Mesenchymal stem cell (in vitro differentiated cells and primary cell): Measurements from ENCODE around the gene PIK3R1.

Source experiments
- DNase-seq: peaks from one replicate; pipeline ENCODE4 v3.0.0-alpha.2; 2013
- H2AFZ ChIP-seq: one replicate; pipeline ENCODE4 v1.6.1; 2013; ENCODE audit warnings: low read depth, mild to moderate bottlenecking, control low read depth, inconsistent platforms, low read length, moderate library complexity
- H2AK5ac ChIP-seq: 2 replicates; pipeline ENCODE4 v1.6.1; 2013; ENCODE audit warnings: low read length, moderate library complexity, mild to moderate bottlenecking, inconsistent platforms; ENCODE audit not compliant: severe bottlenecking
- H2BK120ac ChIP-seq: one replicate; pipeline ENCODE4 v1.6.1; 2013; ENCODE audit warnings: low read depth, mild to moderate bottlenecking, inconsistent platforms, low read length, moderate library complexity
- H2BK12ac ChIP-seq, 2 experiments: one replicate each; pipeline ENCODE4 v1.6.1; 2013; ENCODE audit warnings: inconsistent platforms in 2 of 2, low read length in 2 of 2, mild to moderate bottlenecking in 2 of 2, moderate library complexity in 2 of 2, control low read depth in 1 of 2
- H2BK15ac ChIP-seq: one replicate; pipeline ENCODE4 v1.6.1; 2013; ENCODE audit warnings: mild to moderate bottlenecking, low read depth, inconsistent platforms; ENCODE audit not compliant: poor library complexity, severe bottlenecking
- H2BK5ac ChIP-seq: 2 replicates; pipeline ENCODE4 v1.6.1; 2013; ENCODE audit warnings: low read depth, mild to moderate bottlenecking, low read length, control low read depth, inconsistent platforms; ENCODE audit not compliant: poor library complexity, severe bottlenecking
- H3K14ac ChIP-seq, 2 experiments: one replicate each; pipeline ENCODE4 v1.6.1; 2013; ENCODE audit warnings: inconsistent platforms in 2 of 2, low read length in 2 of 2, control low read depth in 1 of 2, mild to moderate bottlenecking in 1 of 2, moderate library complexity in 1 of 2
- H3K18ac ChIP-seq, 2 experiments: one replicate each; pipeline ENCODE4 v1.6.1; 2013; ENCODE audit warnings: inconsistent platforms in 2 of 2, low read length in 2 of 2, control low read depth in 1 of 2, low read depth in 1 of 2, mild to moderate bottlenecking in 1 of 2
- H3K23ac ChIP-seq, 2 experiments: one replicate each; pipeline ENCODE4 v1.6.1; 2013; ENCODE audit warnings: inconsistent platforms in 2 of 2, low read length in 2 of 2, mild to moderate bottlenecking in 2 of 2, moderate library complexity in 2 of 2, control low read depth in 1 of 2
- H3K27ac ChIP-seq: 2 replicates; pipeline ENCODE4 v1.5.1; 2013; ENCODE audit warnings: mild to moderate bottlenecking, moderate library complexity, low read length, control low read depth, inconsistent platforms; ENCODE audit not compliant: poor library complexity, severe bottlenecking
- H3K27me3 ChIP-seq, 2 experiments: 2 replicates each; pipeline versions ENCODE4 v1.6.1 to v1.7.0; 2013; ENCODE audit warnings: low read length in 2 of 2, mild to moderate bottlenecking in 2 of 2, moderate library complexity in 2 of 2, control low read depth in 1 of 2, inconsistent platforms in 1 of 2; ENCODE audit not compliant: control insufficient read depth in 1 of 2, insufficient read depth in 1 of 2
- H3K36me3 ChIP-seq, 2 experiments: 2 replicates each; pipeline versions ENCODE4 v1.6.1 to v1.7.0; 2013; ENCODE audit warnings: low read length in 2 of 2, control low read depth in 1 of 2, inconsistent platforms in 1 of 2, low read depth in 1 of 2, mild to moderate bottlenecking in 1 of 2; ENCODE audit not compliant: insufficient read depth in 2 of 2, control insufficient read depth in 1 of 2
- H3K4ac ChIP-seq, 2 experiments: one replicate each; pipeline ENCODE4 v1.6.1; 2013; ENCODE audit warnings: inconsistent platforms in 2 of 2, low read length in 2 of 2, mild to moderate bottlenecking in 2 of 2, moderate library complexity in 2 of 2, control low read depth in 1 of 2, low read depth in 1 of 2
- H3K4me1 ChIP-seq: 2 replicates; pipeline ENCODE4 v1.6.1; 2013; ENCODE audit warnings: low read depth, low read length, control low read depth; ENCODE audit not compliant: control insufficient read depth, insufficient read depth
- H3K4me2 ChIP-seq: 2 replicates; pipeline ENCODE4 v1.6.1; 2013; ENCODE audit warnings: low read length, mild to moderate bottlenecking, inconsistent platforms; ENCODE audit not compliant: poor library complexity, severe bottlenecking
- H3K4me3 ChIP-seq, 2 experiments: 2 replicates each; pipeline versions ENCODE4 v1.5.1 to v1.7.0; 2013; ENCODE audit warnings: low read length in 2 of 2, mild to moderate bottlenecking in 2 of 2, control low read depth in 1 of 2, low read depth in 1 of 2; ENCODE audit not compliant: insufficient read depth in 1 of 2
- H3K79me1 ChIP-seq: replicated peaks from 2 replicates; pipeline ENCODE4 v1.6.1; 2013; ENCODE audit warnings: mild to moderate bottlenecking, control low read depth, low read length, inconsistent platforms; ENCODE audit not compliant: poor library complexity, severe bottlenecking
- H3K9ac ChIP-seq: 2 replicates; pipeline ENCODE4 v1.7.0; 2013; ENCODE audit warnings: mild to moderate bottlenecking, low read length, moderate library complexity
- H3K9me3 ChIP-seq: 2 replicates; pipeline ENCODE4 v1.7.0; 2013; ENCODE audit warnings: mild to moderate bottlenecking, low read length; ENCODE audit not compliant: control insufficient read depth
- H4K8ac ChIP-seq: one replicate; pipeline ENCODE4 v1.6.1; 2013; ENCODE audit warnings: inconsistent platforms, mild to moderate bottlenecking, low read length, moderate library complexity
- H4K91ac ChIP-seq: one replicate; pipeline ENCODE4 v1.6.1; 2013; ENCODE audit warnings: mild to moderate bottlenecking, low read length, inconsistent platforms
- WGBS: methylation state at CpG from one replicate; pipeline ENCODE4 v1.1.7; 2013; ENCODE audit warnings: mixed read lengths; 5-methylcytosine and 5-hydroxymethylcytosine counted together

The PIK3R1 gene

GRCh38 chr5:68299575-68299974, 84.0 kb downstream of the PIK3R1 start:
- H2BK15ac ChIP-seq, result no peak overlapping the region
- no peak overlapping the region for H3K4me3 ChIP-seq
- no peak overlapping the region for H3K18ac ChIP-seq
- no peaks in the 10 kb centered on the region for H3K9me3 ChIP-seq
- no peak overlapping the region for H2AFZ ChIP-seq
- H3K14ac ChIP-seq, result no peak overlapping the region
- no peak overlapping the region for H3K9ac ChIP-seq
- no peak overlapping the region for H3K27ac ChIP-seq
- WGBS, result no CpG with 5 or more reads among the region's 3 CpGs
- H3K4me2 ChIP-seq, result no peak overlapping the region
- no peak overlapping the region for H3K4ac ChIP-seq
- no peak overlapping the region for H2BK12ac ChIP-seq
- H3K79me1 ChIP-seq, result no peaks in the 10 kb centered on the region
- H4K8ac ChIP-seq, result no peak overlapping the region
- no peak overlapping the region for H4K91ac ChIP-seq
- H3K36me3 ChIP-seq, result peaks cover 11 to 72% of the 10 kb centered on the region in 2 experiments
- H3K27me3 ChIP-seq, result no peaks in the 10 kb centered on the region
- no peak overlapping the region for H2BK120ac ChIP-seq
- DNase-seq, result no peak
- no peaks in the 10 kb centered on the region for H3K4me1 ChIP-seq
- H2BK5ac ChIP-seq, result no peak overlapping the region
- H2AK5ac ChIP-seq, result no peak overlapping the region
- H3K23ac ChIP-seq, result no peak overlapping the region

GRCh38 chr5:68303038-68303738, 87.6 kb downstream of the PIK3R1 start:
- H4K8ac ChIP-seq, result no peak overlapping the region
- no peak overlapping the region for H3K4me2 ChIP-seq

GRCh38 chr5:68303754-68304420, 88.3 kb downstream of the PIK3R1 start:
- no peak overlapping the region for H3K18ac ChIP-seq
- 94% methylated on average over 3 of the region's 4 CpGs for WGBS

More at GRCh38 chr5:68303038-68303738, 87.6 kb downstream of the PIK3R1 start:
- WGBS, result 64% methylated on average over 2 of the region's 3 CpGs
- Histone ChIP-seq H4K91ac (no peak overlapping the region), H3K18ac (no peak overlapping the region), H3K23ac (no peak overlapping the region), H3K4me3 (no peak overlapping the region), H2BK15ac (peak overlapping the region; percentile 13), H2BK120ac (no peak overlapping the region), H3K79me1 (no peaks in the 10 kb centered on the region), H3K36me3 (peaks cover 0 to 38% of the 10 kb centered on the region in 2 experiments), H3K27ac (no peak overlapping the region), H3K9ac (no peak overlapping the region), H2BK12ac (no peak overlapping the region), H3K27me3 (no peaks in the 10 kb centered on the region), H3K4me1 (peaks cover 2% of the 10 kb centered on the region), H2AK5ac (no peak overlapping the region), H2AFZ (no peak overlapping the region), H3K14ac (no peak overlapping the region), H3K9me3 (no peaks in the 10 kb centered on the region), H3K4ac (no peak overlapping the region), H2BK5ac (no peak overlapping the region)
- peak; percentile 26 for DNase-seq

GRCh38 chr5:68304421-68305052, 89.0 kb downstream of the PIK3R1 start:
- no peak overlapping the region for H3K4ac ChIP-seq
- WGBS, result no CpG with 5 or more reads among the region's 3 CpGs
- no peak overlapping the region for H4K91ac ChIP-seq
- no peak overlapping the region for H2BK15ac ChIP-seq
- H2BK120ac ChIP-seq, result no peak overlapping the region
- no peak overlapping the region for H4K8ac ChIP-seq
- H3K4me2 ChIP-seq, result no peak overlapping the region
- no peak overlapping the region for H3K27ac ChIP-seq
- H3K4me3 ChIP-seq, result no peak overlapping the region
- no peaks in the 10 kb centered on the region for H3K27me3 ChIP-seq
- H2BK5ac ChIP-seq, result no peak overlapping the region
- no peak overlapping the region for H3K14ac ChIP-seq
- no peak overlapping the region for H2AK5ac ChIP-seq
- H2AFZ ChIP-seq, result no peak overlapping the region
- peaks cover 0 to 24% of the 10 kb centered on the region in 2 experiments for H3K36me3 ChIP-seq
- peak; percentile 32 for DNase-seq
- H3K9me3 ChIP-seq, result no peaks in the 10 kb centered on the region
- H3K9ac ChIP-seq, result no peak overlapping the region
- no peak overlapping the region for H3K23ac ChIP-seq
- H2BK12ac ChIP-seq, result no peak overlapping the region
- H3K79me1 ChIP-seq, result no peaks in the 10 kb centered on the region
- H3K4me1 ChIP-seq, result peaks cover 2% of the 10 kb centered on the region
- H3K18ac ChIP-seq, result no peak overlapping the region

More at GRCh38 chr5:68303754-68304420, 88.3 kb downstream of the PIK3R1 start:
- Histone ChIP-seq H3K79me1 (no peaks in the 10 kb centered on the region), H2BK120ac (no peak overlapping the region), H3K4ac (no peak overlapping the region), H3K4me3 (no peak overlapping the region), H2BK5ac (no peak overlapping the region), H2AFZ (no peak overlapping the region), H4K91ac (no peak overlapping the region), H4K8ac (no peak overlapping the region), H3K9me3 (no peaks in the 10 kb centered on the region), H2BK12ac (no peak overlapping the region), H3K23ac (no peak overlapping the region), H3K27ac (no peak overlapping the region), H2AK5ac (no peak overlapping the region), H3K4me2 (no peak overlapping the region), H3K36me3 (peaks cover 0 to 31% of the 10 kb centered on the region in 2 experiments), H3K9ac (no peak overlapping the region), H3K14ac (no peak overlapping the region), H3K4me1 (peaks cover 2% of the 10 kb centered on the region), H3K27me3 (no peaks in the 10 kb centered on the region), H2BK15ac (no peak overlapping the region)
- peak; percentile 3 for DNase-seq
